CD1c-positive myeloid dendritic cell (primary cell): ENCODE results near the gene TCF3.
"Not testable (repeated sequence)": the region's sequence is repeated elsewhere in the genome, so short reads cannot be mapped to it uniquely, and the experiment has no call there.

ENCODE experiments used
- DNase-seq: peaks from one replicate; pipeline ENCODE4 v3.0.0-alpha.2; 2016; ENCODE audit errors: extremely low spot score

Gene TCF3

GRCh38 chr19:1650650-1651567 is 1.5 kb downstream of the TCF3 start:
- peak; percentile 41 for DNase-seq

GRCh38 chr19:1649706-1650649 is 2.4 kb downstream of the TCF3 start:
- DNase-seq, result no peak

GRCh38 chr19:1648920-1649541 is 3.4 kb downstream of the TCF3 start:
- no peak for DNase-seq

- no peak for DNase-seq
Measured at GRCh38 chr19:1648459-1648849, 4.0 kb downstream of the TCF3 start.

GRCh38 chr19:1647501-1648458 is 4.6 kb downstream of the TCF3 start:
- DNase-seq, result no peak

GRCh38 chr19:1646659-1647453 is 5.6 kb downstream of the TCF3 start:
- DNase-seq, result no peak

GRCh38 chr19:1646149-1646548 is 6.3 kb downstream of the TCF3 start:
- no peak for DNase-seq

- DNase-seq, result no peak
Measured at GRCh38 chr19:1645299-1645698, 7.1 kb downstream of the TCF3 start.

- DNase-seq, result no peak
Measured at GRCh38 chr19:1644070-1644469, 8.3 kb downstream of the TCF3 start.

- DNase-seq, result not testable (repeated sequence)
Measured at GRCh38 chr19:1640893-1641448, 11.4 kb downstream of the TCF3 start.

GRCh38 chr19:1636325-1637236 is 15.8 kb downstream of the TCF3 start:
- DNase-seq, result no peak

- DNase-seq, result no peak
Measured at GRCh38 chr19:1634938-1635243, 17.5 kb downstream of the TCF3 start.

- DNase-seq, result no peak
Measured at GRCh38 chr19:1634242-1634937, 18.0 kb downstream of the TCF3 start.

- DNase-seq, result no peak
Measured at GRCh38 chr19:1633269-1633826, 19.1 kb downstream of the TCF3 start.

GRCh38 chr19:1632462-1633268 is 19.8 kb downstream of the TCF3 start:
- DNase-seq, result no peak

GRCh38 chr19:1631557-1632100 is 20.8 kb downstream of the TCF3 start:
- DNase-seq, result no peak

- DNase-seq, result no peak
Measured at GRCh38 chr19:1630811-1631210, 21.6 kb downstream of the TCF3 start.
